Stimulated activated CD4-positive, alpha-beta T cell treated with anti-CD3 and anti-CD28 coated beads, Interleukin-1b, Interleukin-23, amount 100 ng/mL, for 1 hour (primary cell): Measurements from ENCODE around the gene PRXL2B.
"Not testable (repeated sequence)": the region's sequence is repeated elsewhere in the genome, so short reads cannot be mapped to it uniquely, and the experiment has no call there.

ENCODE experiments used
- DNase-seq, 2 donors: peaks; one replicate each; pipeline ENCODE4 v3.0.0-alpha.2; 2020; ENCODE audit warnings: low read depth in 2 of 2

The PRXL2B gene

GRCh38 chr1:2550309-2550861, 36.2 kb upstream of the PRXL2B start:
- DNase-seq, result not testable (repeated sequence)

DNA sequence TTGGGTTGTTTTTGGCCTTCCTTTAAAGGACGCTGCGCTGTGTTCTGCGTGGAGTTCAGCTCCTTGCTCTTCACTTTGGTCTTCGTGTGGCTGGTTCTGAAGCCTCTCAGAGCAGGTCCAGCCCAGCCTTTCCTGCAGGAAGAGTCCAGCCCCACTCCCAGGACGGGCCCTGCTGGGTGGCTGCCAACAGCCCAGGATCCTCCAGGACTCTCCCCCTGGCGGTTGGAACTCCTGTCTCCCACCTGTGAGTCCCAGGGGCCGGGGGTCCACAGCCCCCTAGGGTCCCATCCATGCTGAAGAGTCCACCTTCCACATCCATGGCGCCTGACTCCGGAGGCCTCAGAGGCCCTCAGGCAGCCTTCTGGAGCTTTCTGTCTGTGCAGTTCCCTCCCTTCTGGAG, 35.0 kb upstream of the PRXL2B start:
- DNase-seq, result not testable (repeated sequence)

DNA sequence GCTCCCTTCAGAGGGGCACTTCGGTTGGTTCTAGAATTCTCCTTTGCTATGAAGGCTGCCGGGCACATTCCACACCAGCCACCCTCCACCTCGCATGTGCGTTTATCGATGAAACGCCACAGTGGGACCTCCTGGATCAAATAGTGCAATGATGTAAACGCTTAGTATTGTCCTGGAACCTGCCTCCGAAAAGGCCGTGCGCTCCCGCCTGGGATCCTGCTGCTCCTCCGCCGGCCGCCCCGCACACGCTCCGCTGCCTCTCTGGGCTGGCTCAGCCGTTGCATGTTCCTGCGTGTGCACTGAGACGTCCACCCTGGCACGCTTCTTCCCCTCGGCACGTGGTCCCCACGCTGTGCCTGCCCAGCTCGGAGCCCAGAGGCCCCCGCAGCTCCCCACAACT, 34.4 kb upstream of the PRXL2B start:
- no peak for DNase-seq

DNA sequence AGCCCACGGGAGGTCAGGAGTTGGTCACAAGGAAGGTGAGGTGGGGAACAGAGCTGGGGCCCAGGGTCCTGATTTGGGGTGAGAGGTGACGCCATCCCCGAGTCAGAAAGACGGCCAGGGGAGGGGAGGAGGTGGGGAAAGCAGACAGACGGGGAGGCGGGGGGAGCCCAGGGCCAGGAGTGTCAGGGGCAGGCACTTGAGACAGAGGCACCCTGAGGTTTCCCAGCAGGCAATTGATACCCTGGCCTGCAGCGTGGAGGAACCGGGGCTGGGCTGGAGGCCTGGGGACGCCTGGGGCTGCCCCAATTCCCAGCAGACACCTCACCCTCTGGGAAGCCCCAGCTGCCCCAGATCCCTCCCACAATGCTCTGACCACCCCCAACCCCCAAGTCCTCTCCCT, 33.5 kb upstream of the PRXL2B start:
- DNase-seq, result not testable (repeated sequence)

GRCh38 chr1:2553871-2554620, 32.5 kb upstream of the PRXL2B start:
- DNase-seq, result no peak

DNA sequence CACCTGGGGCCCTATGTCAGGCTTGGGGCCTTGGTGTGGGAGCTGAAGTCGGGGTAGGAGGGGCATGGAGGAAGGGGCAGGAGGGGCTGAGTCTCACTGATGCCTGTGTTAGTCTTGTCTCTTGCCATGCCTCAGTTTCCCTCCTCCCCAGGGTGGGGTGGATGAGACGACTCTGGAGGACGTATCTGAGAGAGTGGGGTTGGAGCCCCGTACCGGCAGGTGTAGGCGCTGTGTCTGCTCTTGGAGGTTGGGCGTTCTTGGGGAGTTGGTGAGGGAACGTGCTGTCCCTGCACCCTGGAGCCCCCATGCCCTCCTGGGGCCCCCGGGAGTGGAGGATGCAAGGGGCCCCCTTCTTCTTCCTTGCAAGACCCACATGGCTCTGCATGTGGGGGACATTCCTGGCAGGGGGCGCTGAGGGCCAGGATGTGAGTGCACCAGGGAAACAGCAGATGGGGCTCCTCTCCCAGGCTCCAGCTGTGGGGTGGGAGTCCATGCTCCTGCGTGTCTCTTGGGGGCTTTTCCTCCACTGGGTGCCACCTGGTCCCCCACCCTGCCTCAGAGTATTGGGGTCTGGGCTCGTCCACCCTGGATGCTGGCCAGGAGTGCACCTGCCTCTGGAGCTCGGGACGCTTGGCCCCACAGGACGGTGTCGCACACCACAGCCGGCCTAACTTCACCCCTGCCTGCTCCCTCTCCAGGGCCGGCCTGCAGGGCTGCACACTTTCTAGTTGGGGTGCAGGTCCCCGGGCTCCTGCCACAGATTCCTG, 31.8 kb upstream of the PRXL2B start:
- DNase-seq, result no peak

GRCh38 chr1:2555634-2556276, 30.8 kb upstream of the PRXL2B start:
- no peak for DNase-seq

- DNase-seq, result no peak
These were observed 30.3 kb upstream of the PRXL2B start, which contains the start of gene TNFRSF14 for GRCh38 chr1:2556277-2556677. Gene TNFRSF14, plus strand, starts transcription at chr1:2556371. Its CDS starts 294 bp downstream, at chr1:2556665.

GRCh38 chr1:2556678-2557481, 29.7 kb upstream of the PRXL2B start:
- no peak for DNase-seq

GRCh38 chr1:2557482-2558400, 28.8 kb upstream of the PRXL2B start:
- no peak for DNase-seq

DNA sequence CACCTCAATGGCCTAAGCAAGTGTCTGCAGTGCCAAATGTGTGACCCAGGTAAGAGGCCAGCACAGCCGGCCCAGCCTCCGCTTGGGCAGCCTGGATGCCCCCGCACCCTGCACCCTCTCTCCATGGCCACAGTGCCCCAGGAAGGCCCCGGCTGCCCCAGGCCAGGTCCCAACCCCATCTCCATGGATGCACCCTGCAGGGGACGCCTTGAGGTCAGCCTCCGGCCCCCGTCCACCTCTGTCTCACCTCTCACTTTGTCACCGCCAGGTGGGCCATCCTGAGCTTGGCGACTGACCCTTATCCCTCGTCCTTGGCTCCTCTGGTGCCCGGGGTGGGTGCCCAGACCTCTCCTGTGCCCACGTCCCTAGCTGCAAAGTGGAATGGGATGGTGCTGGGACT, 28.2 kb upstream of the PRXL2B start:
- DNase-seq, result no peak

GRCh38 chr1:2558861-2559260, 27.7 kb upstream of the PRXL2B start:
- no peak for DNase-seq

DNA sequence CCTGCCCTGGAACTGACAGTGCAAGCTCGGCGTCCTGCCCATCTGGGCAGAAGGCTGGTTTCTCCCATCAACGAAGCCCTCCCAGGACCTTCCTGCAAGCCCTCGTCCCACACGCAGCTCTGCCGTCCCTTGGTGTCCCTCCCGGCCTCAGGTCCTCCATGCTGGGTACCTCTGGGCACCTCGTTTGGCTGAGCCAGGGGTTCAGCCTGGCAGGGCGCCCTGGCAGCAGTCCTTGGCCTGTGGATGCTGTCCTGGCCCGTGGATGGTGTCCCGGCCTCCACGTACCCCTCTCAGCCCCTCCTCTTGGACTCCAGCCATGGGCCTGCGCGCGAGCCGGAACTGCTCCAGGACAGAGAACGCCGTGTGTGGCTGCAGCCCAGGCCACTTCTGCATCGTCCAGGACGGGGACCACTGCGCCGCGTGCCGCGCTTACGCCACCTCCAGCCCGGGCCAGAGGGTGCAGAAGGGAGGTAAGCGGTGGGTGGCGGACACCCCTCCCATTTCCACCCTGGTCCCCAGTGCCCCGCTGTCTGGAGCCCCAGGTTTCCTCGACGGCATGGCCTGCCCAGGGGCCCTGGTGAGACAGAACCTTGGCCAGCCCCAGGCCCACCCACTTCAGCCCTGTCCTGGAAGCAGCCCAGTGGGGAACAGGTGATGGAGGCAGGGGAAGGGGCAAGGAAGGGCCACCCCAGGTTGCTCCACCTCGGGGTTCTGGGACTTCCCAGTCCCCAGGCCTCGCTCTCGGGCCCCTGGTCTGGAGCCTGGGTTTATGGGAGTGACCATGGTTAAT, 26.9 kb upstream of the PRXL2B start:
- no peak for DNase-seq

- DNase-seq, result no peak
These were observed 26.1 kb upstream of the PRXL2B start for GRCh38 chr1:2560299-2561073.

DNA sequence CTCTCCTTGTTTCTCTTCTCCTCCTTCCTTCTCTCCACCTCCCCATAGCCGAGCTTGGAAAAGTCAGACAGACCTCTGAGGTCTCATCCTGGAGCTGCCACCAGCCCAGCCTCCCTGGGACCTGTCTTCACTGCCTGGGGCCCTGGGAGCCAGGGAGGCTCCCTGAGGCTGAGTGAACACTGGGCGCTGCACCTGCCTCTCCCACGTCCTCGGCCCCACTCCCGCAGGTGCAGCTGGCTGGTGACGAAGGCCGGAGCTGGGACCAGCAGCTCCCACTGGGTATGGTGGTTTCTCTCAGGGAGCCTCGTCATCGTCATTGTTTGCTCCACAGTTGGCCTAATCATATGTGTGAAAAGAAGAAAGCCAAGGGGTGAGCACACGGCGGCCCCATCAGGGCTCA, 25.1 kb upstream of the PRXL2B start:
- no peak for DNase-seq

DNA sequence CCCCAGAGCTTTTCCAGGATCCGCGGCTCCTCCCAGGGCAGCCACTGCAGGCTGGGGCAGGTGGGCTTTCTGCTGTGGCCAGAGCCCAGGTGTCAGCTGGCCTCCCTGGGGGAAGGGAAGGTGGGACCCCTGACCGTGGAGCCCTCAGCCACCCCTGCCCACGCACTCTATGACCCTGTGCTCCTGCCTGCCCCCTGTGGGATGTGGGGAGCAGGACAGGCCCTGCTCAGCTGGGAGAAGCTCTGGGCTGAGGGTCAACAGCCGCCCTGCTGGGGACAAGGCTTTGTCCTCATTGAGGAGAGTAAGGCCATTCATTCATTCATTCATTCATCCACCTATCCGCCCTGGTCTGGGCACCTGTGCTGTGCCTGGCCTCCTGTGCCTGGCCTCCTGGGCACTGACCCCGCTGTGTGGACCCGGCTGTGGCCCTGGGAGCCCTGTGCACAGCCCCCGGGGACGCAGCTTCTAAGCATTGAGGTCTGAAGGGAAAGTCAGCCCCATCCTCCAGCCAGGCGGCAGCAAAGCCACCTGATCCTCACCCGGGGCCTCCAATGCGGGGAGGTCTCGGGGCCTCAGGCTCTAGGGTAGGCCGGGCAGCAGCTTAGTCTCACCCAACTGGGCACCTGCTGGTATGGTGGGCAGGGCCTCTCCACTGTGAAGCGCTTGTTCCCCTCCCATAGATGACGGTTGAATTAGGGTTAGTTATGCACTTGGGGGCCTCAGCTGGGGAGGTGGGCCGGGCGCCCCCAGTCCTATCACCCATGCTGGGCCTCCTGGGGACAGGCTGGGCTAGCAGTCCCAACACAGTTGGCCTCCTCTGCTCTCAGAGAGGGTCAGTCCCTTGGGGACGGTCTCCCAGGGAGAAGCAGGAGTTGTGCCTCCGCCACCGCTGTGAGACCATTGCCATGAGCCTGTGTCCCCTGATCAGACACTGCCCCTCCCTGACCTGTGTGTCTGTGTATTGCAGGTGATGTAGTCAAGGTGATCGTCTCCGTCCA, 24.4 kb upstream of the PRXL2B start:
- DNase-seq, result no peak

DNA sequence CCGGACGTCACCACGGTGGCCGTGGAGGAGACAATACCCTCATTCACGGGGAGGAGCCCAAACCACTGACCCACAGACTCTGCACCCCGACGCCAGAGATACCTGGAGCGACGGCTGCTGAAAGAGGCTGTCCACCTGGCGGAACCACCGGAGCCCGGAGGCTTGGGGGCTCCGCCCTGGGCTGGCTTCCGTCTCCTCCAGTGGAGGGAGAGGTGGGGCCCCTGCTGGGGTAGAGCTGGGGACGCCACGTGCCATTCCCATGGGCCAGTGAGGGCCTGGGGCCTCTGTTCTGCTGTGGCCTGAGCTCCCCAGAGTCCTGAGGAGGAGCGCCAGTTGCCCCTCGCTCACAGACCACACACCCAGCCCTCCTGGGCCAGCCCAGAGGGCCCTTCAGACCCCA, 23.4 kb upstream of the PRXL2B start:
- DNase-seq, result no peak
